Liver (tissue), 9 donors: ENCODE results near the gene UQCRC2. TPM values are rescaled to one million over a fixed set of nuclear protein-coding genes. Genes with fewer than 3 reads are reported as not detected.

Experiments used
- DNase-seq: peaks from one replicate; pipeline ENCODE4 v3.0.0-alpha.2; 2017; ENCODE audit warnings: low spot score
- H3K27ac ChIP-seq, 2 donors: one replicate each; pipeline ENCODE4 v1.7.0; 2013; ENCODE audit warnings: inconsistent platforms in 2 of 2, low read length in 2 of 2, control low read depth in 1 of 2, low read depth in 1 of 2, mild to moderate bottlenecking in 1 of 2
- H3K27me3 ChIP-seq, 4 donors: one replicate each; pipeline versions ENCODE4 v1.6.1 to v1.7.0; 2013; ENCODE audit warnings: low read length in 3 of 4, inconsistent platforms in 1 of 4, mild to moderate bottlenecking in 1 of 4, moderate library complexity in 1 of 4; ENCODE audit not compliant: control insufficient read depth in 4 of 4, insufficient read depth in 4 of 4
- H3K36me3 ChIP-seq, 4 donors: one replicate each; pipeline versions ENCODE4 v1.6.1 to v1.7.0; 2013; ENCODE audit warnings: low read length in 3 of 4, mild to moderate bottlenecking in 3 of 4, low read depth in 1 of 4, moderate library complexity in 1 of 4; ENCODE audit not compliant: control insufficient read depth in 4 of 4, insufficient read depth in 3 of 4
- H3K4me1 ChIP-seq, 4 donors: one replicate each; pipeline versions ENCODE4 v1.6.1 to v1.7.0; 2013; ENCODE audit warnings: low read length in 3 of 4, mild to moderate bottlenecking in 3 of 4, moderate library complexity in 1 of 4; ENCODE audit not compliant: control insufficient read depth in 4 of 4, insufficient read depth in 4 of 4
- H3K4me3 ChIP-seq, 3 donors: one replicate each; pipeline versions ENCODE4 v1.6.1 to v1.7.0; 2013; ENCODE audit warnings: low read length in 3 of 3, control low read depth in 1 of 3, low read depth in 1 of 3, mild to moderate bottlenecking in 1 of 3
- H3K9ac ChIP-seq, 2 donors: one replicate each; pipeline ENCODE4 v1.7.0; 2013; ENCODE audit warnings: low read length in 2 of 2, mild to moderate bottlenecking in 2 of 2, moderate library complexity in 2 of 2, control low read depth in 1 of 2, low read depth in 1 of 2
- H3K9me3 ChIP-seq, 4 donors: one replicate each; pipeline versions ENCODE4 v1.6.1 to v1.7.0; 2013; ENCODE audit warnings: low read length in 3 of 4; ENCODE audit not compliant: control insufficient read depth in 4 of 4
- CTCF ChIP-seq: fragments of 150-350 bp; IDR thresholded peaks from 2 replicates; pipeline ENCODE4 v1.5.1; 2017; ENCODE audit warnings: improper control_type of control experiment, low read depth, low read length; ENCODE audit not compliant: missing input control
- EGR1 ChIP-seq, 2 donors: IDR thresholded peaks; 2 replicates each; pipeline ENCODE4 v1.6.1; 2016 to 2018; ENCODE audit warnings: antibody characterized with exemption in 2 of 2, low read depth in 2 of 2
- FOXA1 ChIP-seq: IDR thresholded peaks from 2 replicates; pipeline ENCODE4 v1.6.1; 2016; ENCODE audit warnings: antibody characterized with exemption
- FOXA2 ChIP-seq: IDR thresholded peaks from 2 replicates; pipeline ENCODE4 v1.6.1; 2016; ENCODE audit warnings: antibody characterized with exemption
- GABPA ChIP-seq, 2 donors: IDR thresholded peaks in 1 of 2; conservative IDR thresholded peaks in 1 of 2; 2 replicates each; pipeline ENCODE4 v1.6.1; 2016; ENCODE audit warnings: antibody characterized with exemption in 2 of 2, mild to moderate bottlenecking in 1 of 2, moderate library complexity in 1 of 2
- HNF4G ChIP-seq: IDR thresholded peaks from 2 replicates; pipeline ENCODE4 v1.6.1; 2016; ENCODE audit warnings: antibody characterized with exemption
- JUND ChIP-seq, 2 donors: IDR thresholded peaks; 2 replicates each; pipeline ENCODE4 v1.6.1; 2016; ENCODE audit warnings: antibody characterized with exemption in 2 of 2
- MAX ChIP-seq: IDR thresholded peaks from 2 replicates; pipeline ENCODE4 v1.6.1; 2016; ENCODE audit warnings: antibody characterized with exemption
- NR2F2 ChIP-seq: IDR thresholded peaks from 2 replicates; pipeline ENCODE4 v1.6.1; 2016; ENCODE audit warnings: antibody characterized with exemption
- RAD21 ChIP-seq, 2 donors: IDR thresholded peaks; 2 replicates each; pipeline ENCODE4 v1.6.1; 2016; ENCODE audit warnings: antibody characterized with exemption in 2 of 2, mild to moderate bottlenecking in 2 of 2
- RXRA ChIP-seq, 2 donors: IDR thresholded peaks; 2 replicates each; pipeline ENCODE4 v1.6.1; 2017 to 2018; ENCODE audit warnings: antibody characterized with exemption in 2 of 2, mild to moderate bottlenecking in 1 of 2
- SP1 ChIP-seq: IDR thresholded peaks from 2 replicates; pipeline ENCODE4 v1.6.1; 2018; ENCODE audit warnings: antibody characterized with exemption, mild to moderate bottlenecking
- TAF1 ChIP-seq: conservative IDR thresholded peaks from 2 replicates; pipeline ENCODE4 v1.6.1; 2016; ENCODE audit warnings: antibody characterized with exemption, mild to moderate bottlenecking
- YY1 ChIP-seq: IDR thresholded peaks from 2 replicates; pipeline ENCODE4 v1.6.1; 2016; ENCODE audit warnings: antibody characterized with exemption, mild to moderate bottlenecking
- ZBTB33 ChIP-seq: IDR thresholded peaks from 2 replicates; pipeline ENCODE4 v1.6.1; 2016; ENCODE audit warnings: antibody characterized with exemption
- WGBS: extraction: QIAGEN DNeasy Blood & Tissue Kit; methylation state at CpG from one replicate; pipeline ENCODE4 v1.1.7; 2013; 5-methylcytosine and 5-hydroxymethylcytosine counted together
- polyA plus RNA-seq, 2 donors: library from polyadenylated mRNA; stranded (reverse) in 1 of 2; unstranded in 1 of 2; fragments of 200-250 nt in 1 of 2; fragments of >200 nt in 1 of 2; fragmentation: Nextera tagmentation in 1 of 2; extraction: Ambion mirVana in 1 of 2; gene quantifications; one replicate each; pipeline versions ENCODE4 v1.2.1 to v1.2.3, GENCODE V29; 2013 to 2015
- total RNA-seq, 2 donors: library from RNA; depleted of rRNA; stranded (reverse); fragments of >200 nt; gene quantifications; one replicate each; pipeline ENCODE4 v1.2.3, GENCODE V29; 2014
- donor health status: healthy.
- donor health status: healthy.
- donor health status: healthy.
- donor health status: healthy.
- donor health status: healthy.

Gene UQCRC2
- total and polyA plus RNA-seq, 4 donors, result 88.8 to 164 (median 140) TPM

- Histone ChIP-seq H3K27ac (no peak overlapping the region), H3K4me1 (peaks cover 0 to 12% (median 3%) of the 10 kb centered on the region in 4 donors), H3K9me3 (no peaks in the 10 kb centered on the region), H3K9ac (no peak overlapping the region), H3K36me3 (peaks cover 0 to 1% (median 0%) of the 10 kb centered on the region in 4 donors), H3K27me3 (no peaks in the 10 kb centered on the region), H3K4me3 (no peak overlapping the region)
- DNase-seq, result no peak
- WGBS, result 85% methylated on average over 2 of the region's 2 CpGs
- TF ChIP-seq HNF4G, result no peak
- TF ChIP-seq GABPA (IDR thresholded peaks at IDR 0.05 in 1 of 2, conservative IDR thresholded peaks at IDR 0.05 in 1 of 2), result no peak
- no peak for TF ChIP-seq JUND (IDR thresholded peaks at IDR 0.05)
- no peak for TF ChIP-seq ZBTB33
- no peak for TF ChIP-seq RAD21 (IDR thresholded peaks at IDR 0.05)
- TF ChIP-seq RXRA (IDR thresholded peaks at IDR 0.05), result no peak
- TF ChIP-seq FOXA2, result no peak
- TF ChIP-seq FOXA1, result no peak
- no peak for TF ChIP-seq EGR1 (IDR thresholded peaks at IDR 0.05; ENCODE audit: low read depth in 2 of 2)
- TF ChIP-seq MAX, result no peak
- no peak for TF ChIP-seq TAF1
- TF ChIP-seq YY1, result no peak
- no peak for TF ChIP-seq SP1
- no peak for TF ChIP-seq CTCF
These were observed 74.5 kb downstream of the UQCRC2 start for GRCh38 chr16:22027633-22028032.

GRCh38 chr16:22029632-22030031 lies 76.5 kb downstream of the UQCRC2 start:
- no peak overlapping the region for H3K4me3 ChIP-seq
- H3K27me3 ChIP-seq, result no peaks in the 10 kb centered on the region
- H3K9me3 ChIP-seq, result no peaks in the 10 kb centered on the region
- peaks cover 0 to 1% (median 0%) of the 10 kb centered on the region in 4 donors for H3K36me3 ChIP-seq
- WGBS, result 85% methylated on average over 4 of the region's 4 CpGs
- DNase-seq, result no peak
- no peak overlapping the region for H3K9ac ChIP-seq
- H3K27ac ChIP-seq, result no peak overlapping the region
- peaks cover 0 to 12% (median 3%) of the 10 kb centered on the region in 4 donors for H3K4me1 ChIP-seq
- TF ChIP-seq MAX, result no peak
- TF ChIP-seq NR2F2, result no peak
- TF ChIP-seq SP1, result no peak
- TF ChIP-seq RXRA (IDR thresholded peaks at IDR 0.05), result no peak
- no peak for TF ChIP-seq GABPA (IDR thresholded peaks at IDR 0.05 in 1 of 2, conservative IDR thresholded peaks at IDR 0.05 in 1 of 2)
- no peak for TF ChIP-seq RAD21 (IDR thresholded peaks at IDR 0.05)
- no peak for TF ChIP-seq YY1
- no peak for TF ChIP-seq ZBTB33
- TF ChIP-seq TAF1, result no peak
